ENCODE measurements around the gene MRPL41.
"Not testable (repeated sequence)": the region's sequence is repeated elsewhere in the genome, so short reads cannot be mapped to it uniquely, and the experiment has no call there.

MRPL41 gene

DNA sequence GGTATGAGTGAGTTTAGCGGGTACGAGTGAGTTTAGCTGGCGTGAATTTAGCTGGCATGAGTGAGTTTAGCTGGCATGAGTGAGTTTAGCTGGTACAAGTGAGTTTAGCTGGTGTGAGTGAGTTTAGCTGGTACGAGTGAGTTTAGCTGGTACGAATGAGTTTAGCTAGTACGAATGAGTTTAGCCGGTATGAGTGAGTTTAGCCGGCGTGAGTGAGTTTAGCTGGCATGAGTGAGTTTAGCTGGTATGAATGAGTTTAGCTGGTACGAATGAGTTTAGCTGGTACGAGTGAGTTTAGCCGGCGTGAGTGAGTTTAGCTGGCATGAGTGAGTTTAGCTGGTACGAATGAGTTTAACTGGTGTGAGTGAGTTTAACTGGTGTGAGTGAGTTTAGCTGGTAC lies 42.5 kb upstream of the MRPL41 start:
- TF ChIP-seq, protein P1, sequence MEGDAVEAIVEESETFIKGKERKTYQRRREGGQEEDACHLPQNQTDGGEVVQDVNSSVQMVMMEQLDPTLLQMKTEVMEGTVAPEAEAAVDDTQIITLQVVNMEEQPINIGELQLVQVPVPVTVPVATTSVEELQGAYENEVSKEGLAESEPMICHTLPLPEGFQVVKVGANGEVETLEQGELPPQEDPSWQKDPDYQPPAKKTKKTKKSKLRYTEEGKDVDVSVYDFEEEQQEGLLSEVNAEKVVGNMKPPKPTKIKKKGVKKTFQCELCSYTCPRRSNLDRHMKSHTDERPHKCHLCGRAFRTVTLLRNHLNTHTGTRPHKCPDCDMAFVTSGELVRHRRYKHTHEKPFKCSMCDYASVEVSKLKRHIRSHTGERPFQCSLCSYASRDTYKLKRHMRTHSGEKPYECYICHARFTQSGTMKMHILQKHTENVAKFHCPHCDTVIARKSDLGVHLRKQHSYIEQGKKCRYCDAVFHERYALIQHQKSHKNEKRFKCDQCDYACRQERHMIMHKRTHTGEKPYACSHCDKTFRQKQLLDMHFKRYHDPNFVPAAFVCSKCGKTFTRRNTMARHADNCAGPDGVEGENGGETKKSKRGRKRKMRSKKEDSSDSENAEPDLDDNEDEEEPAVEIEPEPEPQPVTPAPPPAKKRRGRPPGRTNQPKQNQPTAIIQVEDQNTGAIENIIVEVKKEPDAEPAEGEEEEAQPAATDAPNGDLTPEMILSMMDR (IDR thresholded peaks at IDR 0.05; ENCODE audit: borderline replicate concordance, insufficient read depth, low read depth, low read length) = no peak
- no peak overlapping the region for H3K4me3 ChIP-seq (ENCODE audit: low read depth, low read length)

DNA sequence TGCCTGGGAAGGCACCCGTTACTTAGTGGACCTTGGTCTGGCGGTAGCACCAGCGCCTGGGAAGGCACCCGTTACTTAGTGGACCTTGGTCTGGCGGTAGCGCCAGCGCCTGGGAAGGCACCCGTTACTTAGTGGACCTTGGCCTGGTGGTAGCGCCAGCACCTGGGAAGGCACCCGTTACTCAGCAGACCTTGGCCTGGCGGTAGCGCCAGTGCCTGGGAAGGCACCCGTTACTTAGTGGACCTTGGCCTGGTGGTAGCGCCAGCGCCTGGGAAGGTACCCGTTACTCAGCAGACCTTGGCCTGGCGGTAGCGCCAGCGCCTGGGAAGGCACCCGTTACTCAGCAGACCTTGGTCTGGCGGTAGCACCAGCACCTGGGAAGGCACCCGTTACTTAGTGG lies 40.6 kb upstream of the MRPL41 start:
- H3K4me3 ChIP-seq (ENCODE audit: low read depth, low read length) = not testable (repeated sequence)

DNA sequence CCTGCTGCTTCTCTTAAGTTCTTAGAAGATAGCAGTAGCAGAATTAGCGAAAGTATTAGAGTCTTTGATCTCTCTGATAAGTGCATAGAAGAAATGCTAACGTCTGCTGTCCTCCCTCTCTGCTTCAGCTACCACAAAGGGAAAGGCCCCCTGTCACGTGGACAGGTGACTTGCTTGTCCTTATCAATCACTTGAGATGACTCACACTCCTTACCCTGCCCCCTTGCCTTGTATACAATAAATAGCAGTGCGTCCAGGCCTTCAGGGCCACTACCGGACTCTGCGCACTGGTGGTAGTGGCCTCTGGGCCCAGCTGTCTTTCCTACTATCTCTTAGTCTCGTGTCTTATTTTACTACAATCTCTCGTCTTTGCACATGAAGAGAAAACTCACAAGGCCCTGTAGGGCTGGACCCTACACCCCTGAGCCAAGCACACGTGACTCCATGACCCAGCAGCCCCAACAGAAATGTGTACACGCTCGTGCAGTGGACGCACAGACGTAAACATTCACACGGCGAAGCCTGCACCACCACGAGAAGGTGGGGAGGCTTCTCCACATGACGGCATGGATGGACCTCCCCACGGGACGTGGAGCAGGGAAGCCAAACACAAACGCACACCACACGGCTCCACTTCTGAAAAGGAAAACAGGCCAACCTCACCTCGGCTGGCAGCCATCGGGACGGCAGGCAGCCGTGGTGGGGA lies 39.8 kb upstream of the MRPL41 start:
- TF ChIP-seq, protein P1 (IDR thresholded peaks at IDR 0.05; ENCODE audit: borderline replicate concordance, insufficient read depth, low read depth, low read length) = no peak
- no peak overlapping the region for H3K4me3 ChIP-seq (ENCODE audit: low read depth, low read length)

DNA sequence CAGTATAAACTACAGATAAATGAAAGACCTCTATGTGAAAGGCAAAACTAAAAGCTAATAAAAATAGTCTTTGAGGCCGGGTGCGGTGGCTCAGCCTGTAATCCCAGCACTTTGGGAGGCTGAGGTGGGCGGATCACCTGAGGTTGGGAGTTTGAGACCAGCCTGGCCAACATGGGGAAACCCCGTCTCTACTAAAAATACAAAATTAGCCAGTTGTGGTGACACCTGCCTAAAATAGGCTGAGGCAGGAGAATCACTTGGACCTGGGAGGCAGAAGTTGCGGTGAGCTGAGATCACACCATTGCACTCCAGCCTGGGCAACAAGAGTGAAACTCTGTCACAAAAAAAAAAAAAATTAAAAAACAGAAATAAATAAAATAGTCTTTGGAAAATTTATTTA lies 38.5 kb upstream of the MRPL41 start:
- H3K4me3 ChIP-seq (ENCODE audit: low read depth, low read length) = not testable (repeated sequence)

DNA sequence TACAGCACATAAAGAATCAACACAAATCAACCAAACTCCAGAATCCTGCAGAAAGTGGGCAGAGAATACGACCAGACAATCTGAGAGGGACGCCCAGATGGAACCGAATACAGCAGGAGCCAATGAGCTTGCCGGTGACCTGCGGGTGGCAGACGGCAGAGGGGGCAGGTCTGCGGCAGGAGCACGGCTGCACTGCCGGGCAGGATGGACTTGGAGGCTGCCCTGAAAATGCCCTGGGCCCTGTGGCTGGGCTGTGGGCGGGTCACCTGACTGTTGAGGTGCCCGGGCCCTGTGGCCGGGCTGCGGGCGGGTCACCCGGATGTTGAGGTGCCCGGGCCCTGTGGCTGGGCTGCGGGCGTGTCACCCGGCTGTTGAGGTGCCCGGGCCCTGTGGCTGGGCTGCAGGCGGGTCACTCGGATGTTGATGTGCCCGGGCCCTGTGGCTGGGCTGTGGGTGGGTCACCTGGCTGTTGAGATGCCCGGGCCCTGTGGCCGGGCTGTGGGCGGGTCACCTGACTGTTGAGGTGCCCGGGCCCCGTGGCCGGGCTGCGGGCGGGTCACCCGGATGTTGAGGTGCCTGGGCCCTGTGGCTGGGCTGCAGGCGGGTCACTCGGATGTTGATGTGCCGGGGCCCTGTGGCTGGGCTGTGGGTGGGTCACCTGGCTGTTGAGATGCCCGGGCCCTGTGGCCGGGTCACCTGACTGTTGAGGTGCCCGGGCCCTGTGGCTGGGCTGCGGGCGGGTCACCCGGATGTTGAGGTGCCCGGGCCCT lies 37.7 kb upstream of the MRPL41 start:
- not testable (repeated sequence) for H3K4me3 ChIP-seq (ENCODE audit: low read depth, low read length)

DNA sequence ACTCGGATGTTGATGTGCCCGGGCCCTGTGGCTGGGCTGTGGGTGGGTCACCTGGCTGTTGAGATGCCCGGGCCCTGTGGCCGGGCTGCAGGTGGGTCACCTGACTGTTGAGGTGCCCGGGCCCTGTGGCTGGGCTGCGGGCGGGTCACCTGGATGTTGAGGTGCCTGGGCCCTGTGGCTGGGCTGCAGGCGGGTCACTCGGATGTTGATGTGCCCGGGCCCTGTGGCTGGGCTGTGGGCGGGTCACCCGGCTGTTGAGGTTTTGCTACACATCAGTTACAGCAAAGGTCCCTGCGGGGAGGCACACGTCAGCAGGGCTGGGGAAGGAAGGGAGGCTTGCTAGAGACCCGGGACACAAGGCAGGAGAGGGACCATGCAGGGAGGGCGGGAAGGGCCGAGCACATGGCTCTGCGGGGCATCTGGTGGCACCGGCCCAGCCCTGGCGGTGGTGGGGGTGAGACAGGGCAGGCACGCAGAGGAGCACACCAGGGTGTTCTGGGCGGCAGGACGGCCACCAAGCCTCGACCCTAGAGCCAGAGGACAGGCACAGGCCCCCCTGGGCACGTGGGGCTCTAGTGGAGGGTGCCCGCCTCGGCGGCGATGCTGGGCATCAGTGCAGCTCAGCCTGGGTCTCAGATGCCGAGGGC lies 36.9 kb upstream of the MRPL41 start:
- TF ChIP-seq, protein P1 (IDR thresholded peaks at IDR 0.05; ENCODE audit: borderline replicate concordance, insufficient read depth, low read depth, low read length) = no peak
- no peak overlapping the region for H3K4me3 ChIP-seq (ENCODE audit: low read depth, low read length)

DNA sequence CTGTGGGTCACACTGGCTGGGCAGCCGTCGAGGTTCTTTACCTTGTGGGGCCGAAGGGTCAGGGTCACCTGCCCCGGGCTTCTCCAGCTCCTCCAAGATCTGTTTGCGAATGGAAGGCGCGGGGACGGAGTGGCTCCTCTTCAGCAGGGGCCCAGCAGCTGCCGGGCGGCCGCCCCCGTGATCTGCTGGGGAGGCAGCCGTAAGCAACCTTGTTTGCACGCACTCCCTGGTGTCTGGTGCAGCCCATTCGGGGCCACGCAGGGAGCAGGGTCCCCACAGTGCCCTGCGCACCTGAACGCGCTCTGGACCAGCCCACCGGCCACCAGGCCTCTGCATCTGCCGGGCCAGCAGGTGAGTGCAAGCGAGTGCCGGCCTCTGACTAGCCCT lies 36.3 kb upstream of the MRPL41 start:
- H3K4me3 ChIP-seq (ENCODE audit: low read depth, low read length) = no peak overlapping the region
- TF ChIP-seq, protein P1 (IDR thresholded peaks at IDR 0.05; ENCODE audit: borderline replicate concordance, insufficient read depth, low read depth, low read length) = no peak

DNA sequence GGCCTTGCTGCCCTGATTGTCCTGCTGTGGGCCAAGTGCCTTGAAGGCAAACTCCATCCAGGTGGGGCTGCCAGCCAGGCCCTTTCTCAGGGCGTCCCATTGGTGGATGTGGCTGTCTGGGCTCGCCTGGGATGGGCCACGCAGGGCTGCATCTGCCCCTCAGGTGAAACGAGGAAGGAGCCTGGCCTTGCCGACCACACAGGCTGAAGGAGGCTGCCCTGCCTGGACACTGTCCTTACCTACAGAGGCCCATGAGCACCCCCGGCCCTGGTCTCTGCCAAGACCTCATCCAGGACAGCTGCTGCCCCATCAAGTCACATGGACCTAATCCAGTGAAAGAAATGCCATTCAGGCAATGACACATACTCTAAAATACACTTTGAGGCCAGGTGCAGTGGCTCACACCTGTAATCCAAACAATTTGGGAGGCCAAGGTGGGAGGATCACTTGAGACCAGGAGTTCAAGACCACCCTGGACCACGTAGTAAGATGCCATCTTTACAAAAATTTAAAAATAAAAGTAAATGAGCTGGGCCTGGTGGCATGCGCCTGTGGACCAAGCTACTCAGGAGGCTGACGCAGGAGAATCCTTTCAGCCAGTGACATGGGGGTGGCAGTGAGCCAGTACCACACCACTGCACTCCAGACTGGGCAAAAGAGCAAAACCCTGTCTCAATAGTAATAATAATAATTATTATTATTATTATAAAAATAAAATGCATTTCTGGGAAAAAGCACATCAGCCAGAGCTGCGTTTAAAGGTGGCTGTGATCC lies 35.3 kb upstream of the MRPL41 start:
- no peak overlapping the region for H3K4me3 ChIP-seq (ENCODE audit: low read depth, low read length)
- TF ChIP-seq, protein P1 (IDR thresholded peaks at IDR 0.05; ENCODE audit: borderline replicate concordance, insufficient read depth, low read depth, low read length) = no peak

DNA sequence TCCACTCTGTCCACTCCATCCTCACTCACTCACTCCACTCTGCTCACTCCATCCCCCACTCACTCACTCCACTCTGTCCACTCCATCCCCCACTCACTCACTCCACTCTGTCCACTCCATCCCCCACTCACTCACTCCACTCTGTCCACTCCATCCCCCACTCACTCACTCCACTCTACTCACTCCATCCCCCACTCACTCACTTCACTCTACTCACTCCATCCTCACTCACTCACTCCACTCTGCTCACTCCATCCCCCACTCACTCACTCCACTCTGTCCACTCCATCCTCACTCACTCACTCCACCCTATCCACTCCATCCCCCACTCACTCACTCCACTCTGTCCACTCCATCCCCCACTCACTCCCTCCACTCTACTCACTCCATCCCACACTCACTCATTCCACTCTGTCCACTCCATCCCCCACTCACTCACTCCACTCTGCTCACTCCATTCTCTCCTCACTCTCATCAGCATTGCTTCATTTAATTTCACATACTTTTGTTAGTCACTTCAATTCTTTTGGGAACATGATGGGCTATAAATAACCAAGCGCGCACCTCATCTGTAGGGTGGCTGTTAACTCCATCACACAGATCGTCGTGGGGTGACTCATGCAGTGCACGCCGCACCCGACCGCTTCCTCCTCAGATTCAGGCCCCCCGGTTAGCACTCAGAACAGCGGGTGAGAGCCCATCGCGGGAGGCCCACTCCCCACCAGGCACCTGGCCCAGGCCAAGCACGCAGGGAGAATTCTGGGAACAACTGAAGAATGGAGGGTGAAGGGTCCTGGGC lies 32.8 kb upstream of the MRPL41 start:
- not testable (repeated sequence) for H3K4me3 ChIP-seq (ENCODE audit: low read depth, low read length)
